MM.1S (cell line): Measurements from ENCODE around the gene ITM2B.

Source experiments
- CTCF ChIP-seq: fragments of 300-600 bp; sonication (generic); IDR thresholded peaks from 2 replicates; pipeline ENCODE4 v1.5.1; 2016; ENCODE audit warnings: antibody characterized with exemption, low read length, mixed read lengths
- EZH2 ChIP-seq: fragments of 300-600 bp; sonication (generic); optimal IDR thresholded peaks from 2 replicates; pipeline ENCODE3; 2017; ENCODE audit warnings: low read depth, mild to moderate bottlenecking, antibody characterized with exemption, low read length, mixed read lengths
- EZH2phosphoT487 ChIP-seq: fragments of 300-600 bp; sonication (generic); IDR thresholded peaks from 2 replicates; pipeline ENCODE4 v1.6.1; 2018; ENCODE audit warnings: antibody characterized with exemption, low read length

DNA sequence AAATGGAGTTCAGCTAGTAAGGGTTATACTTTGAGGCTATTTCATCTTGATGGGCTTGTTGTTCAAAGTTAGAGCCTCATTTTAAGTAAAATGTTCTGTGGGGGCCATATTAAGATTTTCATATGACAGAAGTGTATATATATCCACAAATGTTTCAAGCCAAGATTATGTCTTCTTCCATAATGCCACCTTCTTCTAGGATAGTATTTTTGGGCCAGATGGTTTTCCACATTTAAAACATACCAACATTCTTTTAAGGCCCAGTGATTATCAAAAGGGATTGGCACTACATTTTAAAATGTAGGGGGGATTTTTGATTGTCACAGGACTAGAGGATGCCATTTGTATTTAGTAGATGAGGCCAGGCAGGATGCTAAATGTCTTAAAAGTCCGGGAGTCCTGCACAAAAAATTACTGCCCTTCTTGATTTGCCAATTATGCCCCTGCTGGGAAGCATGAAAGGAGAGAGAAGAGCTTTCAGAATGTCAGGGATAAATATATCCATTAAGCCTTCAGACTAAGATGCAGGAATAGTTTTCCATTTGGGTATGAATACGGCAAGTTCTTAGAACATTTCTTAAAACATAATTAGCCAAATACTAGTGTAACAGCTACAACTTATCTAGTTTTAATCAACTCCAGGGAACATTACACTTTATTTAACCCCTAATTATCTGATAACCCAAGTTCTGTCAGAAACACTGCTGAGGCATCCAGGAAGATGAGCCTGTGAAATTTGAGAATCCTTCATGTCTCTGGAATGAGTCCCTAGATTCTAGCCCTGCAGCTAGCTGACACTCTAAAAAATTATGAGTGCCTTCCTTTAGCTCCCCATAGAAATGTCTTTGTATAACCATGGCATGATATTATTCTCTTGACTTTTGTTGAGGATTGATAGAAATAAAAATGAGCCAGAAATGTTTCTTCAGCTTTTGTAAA is 34.0 kb downstream of the ITM2B start:
- TF ChIP-seq CTCF (no peak), EZH2phosphoT487 (no peak), EZH2 (no peak)
